AG09319 (cell line): Measurements from ENCODE around the gene RBBP5.

Source experiments
- DNase-seq: peaks from one replicate; pipeline ENCODE4 v3.0.0-alpha.2; 2010; ENCODE audit warnings: low read depth; ENCODE audit errors: extremely low read depth
- CTCF ChIP-seq: IDR thresholded peaks from 2 replicates; pipeline ENCODE4 v1.5.1; 2011; ENCODE audit warnings: low read depth, mild to moderate bottlenecking, inconsistent platforms, low read length, moderate library complexity

Gene RBBP5

GRCh38 chr1:205088341-205088740 lies 33.4 kb downstream of the RBBP5 start:
- no peak for DNase-seq
- no peak for TF ChIP-seq CTCF

- no peak for TF ChIP-seq CTCF
- no peak for DNase-seq
Measured at GRCh38 chr1:205084360-205084759, 37.4 kb downstream of the RBBP5 start, which contains the start of gene TMEM81. TMEM81 (minus strand) TSS chr1:205084460; CDS start chr1:205084320, 140 bp downstream.

- TF ChIP-seq CTCF, result no peak
- no peak for DNase-seq
Measured at GRCh38 chr1:205082431-205082830, 39.3 kb downstream of the RBBP5 start.

- TF ChIP-seq CTCF, result no peak
- DNase-seq, result no peak
Measured at GRCh38 chr1:205077934-205078311, 43.9 kb downstream of the RBBP5 start.

GRCh38 chr1:205077158-205077933 lies 44.4 kb downstream of the RBBP5 start:
- DNase-seq, result no peak
- TF ChIP-seq CTCF, result no peak

GRCh38 chr1:205076245-205076761 lies 45.5 kb downstream of the RBBP5 start:
- no peak for TF ChIP-seq CTCF
- DNase-seq, result no peak

GRCh38 chr1:205075642-205076155 lies 46.1 kb downstream of the RBBP5 start:
- DNase-seq, result no peak
- no peak for TF ChIP-seq CTCF
